Testis (tissue), 2 donors: ENCODE data around the gene PTPRD.

Source experiments
- CTCF ChIP-seq, 3 experiments: fragments of 450-650 bp in 2 of 3; fragments of 200-600 bp in 1 of 3; sonication (generic) in 1 of 3; IDR thresholded peaks; one replicate each; pipeline ENCODE4 v1.5.1; 2016 to 2019; ENCODE audit warnings: antibody characterized with exemption in 3 of 3, mild to moderate bottlenecking in 2 of 3, moderate library complexity in 1 of 3
- POLR2A ChIP-seq: fragments of 450-650 bp; IDR thresholded peaks from one replicate; pipeline ENCODE4 v1.6.1; 2017; ENCODE audit warnings: antibody characterized with exemption, mild to moderate bottlenecking, moderate library complexity

GRCh38 chr9:8874482-8874881, 1738.3 kb downstream of the PTPRD start:
- TF ChIP-seq POLR2A, result no peak
- TF ChIP-seq CTCF (IDR thresholded peaks at IDR 0.05), result no peak
